Stimulated activated CD4-positive, alpha-beta T cell treated with anti-CD3 and anti-CD28 coated beads, Interleukin-1b, Interleukin-23, amount 100 ng/mL, for 1 hour (primary cell): ENCODE results near the gene MARCHF2.
"Not testable (repeated sequence)": the region's sequence is repeated elsewhere in the genome, so short reads cannot be mapped to it uniquely, and the experiment has no call there.

Source experiments
- DNase-seq, 2 donors: peaks; one replicate each; pipeline ENCODE4 v3.0.0-alpha.2; 2020; ENCODE audit warnings: low read depth in 2 of 2

Gene MARCHF2

DNA sequence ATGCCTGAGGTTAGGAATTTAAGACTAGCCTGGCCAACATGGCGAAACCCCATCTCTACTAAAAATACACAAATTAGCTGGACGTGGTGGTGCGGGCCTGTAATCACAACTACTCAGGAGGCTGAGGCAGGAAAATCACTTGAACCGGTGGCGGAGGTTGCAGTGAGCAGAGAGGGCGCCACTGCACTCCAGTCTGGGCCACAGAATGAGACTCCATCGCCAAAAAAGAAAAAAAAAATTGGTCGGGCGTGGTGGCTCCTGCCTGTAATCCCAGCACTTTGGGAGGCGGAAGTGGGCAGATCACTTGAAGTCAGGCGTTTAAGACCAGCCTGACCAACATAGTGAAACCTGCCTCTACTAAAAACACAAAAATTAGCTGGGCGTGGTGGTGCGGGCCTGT lies 2.4 kb upstream of the MARCHF2 start:
- not testable (repeated sequence) for DNase-seq

DNA sequence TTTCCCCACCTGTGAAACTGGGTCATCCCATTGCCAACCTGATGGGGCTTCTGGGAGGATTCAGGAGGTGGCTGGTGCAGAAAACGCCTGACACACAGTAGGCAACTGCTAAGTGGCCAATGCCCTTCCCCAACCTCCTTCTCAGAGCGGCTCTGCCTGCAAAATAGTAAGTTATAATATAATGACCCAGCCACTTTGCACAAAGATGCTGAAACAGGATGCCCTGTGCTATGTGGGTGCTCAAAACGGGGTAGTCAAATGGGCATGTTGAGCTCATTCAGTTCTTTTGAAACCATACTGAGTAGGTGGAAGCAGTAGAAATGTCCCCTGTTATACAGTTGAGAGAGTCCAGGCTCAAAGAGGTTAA lies 507 bp downstream of the MARCHF2 start:
- DNase-seq = no peak

DNA sequence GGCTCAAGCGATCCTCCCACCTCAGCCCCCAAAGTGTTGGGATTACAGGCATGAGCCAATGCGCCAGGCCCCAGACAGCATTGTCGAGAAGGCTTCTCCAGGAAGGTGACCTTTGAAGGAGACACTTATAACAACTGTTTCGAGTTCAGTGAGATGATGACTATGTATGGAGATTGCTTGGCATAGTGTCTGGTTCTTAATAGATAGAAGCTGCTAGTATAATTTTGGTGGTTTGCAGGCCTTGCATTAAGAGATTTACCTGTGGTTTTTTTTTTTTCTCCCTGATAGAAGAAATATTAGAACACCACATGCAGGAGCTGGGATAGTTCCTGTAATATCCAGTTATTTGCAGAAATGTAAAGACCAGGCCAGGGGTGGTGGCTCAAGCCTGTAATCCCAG lies 3.7 kb downstream of the MARCHF2 start:
- no peak for DNase-seq

DNA sequence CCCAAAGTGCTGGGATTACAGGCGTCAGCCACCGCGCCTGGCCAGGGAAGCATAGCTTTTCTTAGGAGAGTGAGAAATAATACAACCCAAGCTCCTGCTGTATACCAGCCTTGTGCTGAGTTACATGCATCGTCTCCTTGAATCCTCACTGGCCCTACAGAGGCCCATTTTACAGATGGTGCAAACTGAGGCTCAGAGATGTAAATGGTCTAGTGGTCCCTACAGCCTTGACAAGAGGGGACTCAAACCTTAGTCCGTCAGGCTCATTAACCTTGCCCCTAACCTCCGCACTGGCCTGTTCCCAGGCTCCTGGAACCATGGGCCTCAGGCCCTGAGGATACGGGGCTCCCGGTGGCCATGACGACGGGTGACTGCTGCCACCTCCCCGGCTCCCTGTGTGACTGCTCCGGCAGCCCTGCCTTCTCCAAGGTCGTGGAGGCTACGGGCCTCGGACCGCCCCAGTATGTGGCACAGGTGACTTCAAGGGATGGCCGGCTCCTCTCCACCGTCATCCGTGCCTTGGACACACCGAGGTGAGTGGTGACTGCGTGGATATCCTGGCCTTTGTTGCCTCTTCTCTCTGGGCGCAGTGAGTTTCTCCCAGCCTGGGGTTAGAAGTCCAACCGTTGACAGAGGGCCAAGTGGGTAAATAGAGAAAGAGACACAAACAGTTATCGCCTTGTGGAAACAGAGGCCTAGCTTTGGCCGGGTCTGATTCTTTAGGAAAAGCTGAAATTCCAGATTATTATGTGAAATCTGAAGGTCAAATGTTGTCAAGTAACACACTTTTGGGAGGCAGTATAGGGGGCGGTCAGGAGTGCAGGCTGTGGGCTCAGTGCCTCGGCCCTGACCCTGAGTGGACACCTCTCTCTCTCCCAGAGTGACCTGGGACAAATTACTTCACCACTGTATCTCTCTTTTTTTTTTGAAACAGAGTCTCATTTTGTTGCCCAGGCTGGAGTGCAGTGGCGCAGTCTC lies 8.7 kb downstream of the MARCHF2 start:
- DNase-seq = no peak

DNA sequence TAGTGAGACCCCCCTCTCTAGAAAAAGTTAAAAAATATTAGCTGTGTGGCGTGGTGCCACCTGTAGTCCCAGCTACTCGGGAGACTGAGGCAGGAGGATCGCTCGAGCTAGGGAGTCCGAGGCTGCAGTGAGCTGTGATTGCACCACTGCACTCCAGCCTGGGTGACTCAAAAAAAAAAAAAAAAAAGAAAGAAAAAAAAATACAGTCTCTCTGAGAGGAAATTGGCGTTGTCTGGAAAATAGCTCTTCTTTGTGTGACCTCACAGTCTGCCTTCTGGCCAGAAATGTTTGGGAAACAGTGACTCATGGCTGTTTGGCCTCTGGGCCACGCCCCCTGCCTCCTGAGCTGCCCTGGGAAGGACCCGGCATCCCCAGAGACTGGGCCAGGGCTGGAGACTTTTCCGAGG lies 10.7 kb downstream of the MARCHF2 start:
- DNase-seq = no peak

DNA sequence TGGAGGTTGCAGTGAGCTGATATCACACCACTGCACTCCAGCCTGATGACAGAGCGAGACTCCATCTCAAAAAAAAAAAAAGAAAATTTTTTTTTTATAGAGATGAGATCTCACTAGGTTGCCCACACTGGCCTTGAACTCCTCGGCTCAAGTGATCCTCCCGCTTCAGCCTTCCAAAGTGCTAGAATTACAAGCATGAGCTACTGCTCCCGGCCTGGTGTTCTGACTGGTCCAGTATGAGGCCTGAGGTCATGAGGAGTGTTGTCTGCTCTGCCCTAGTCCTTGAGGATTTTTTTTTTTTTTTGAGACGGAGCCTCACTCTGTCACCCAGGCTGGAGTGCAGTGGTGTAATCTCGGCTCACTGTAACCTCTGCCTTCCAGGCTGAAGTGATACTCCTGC lies 12.2 kb downstream of the MARCHF2 start:
- DNase-seq = not testable (repeated sequence)

DNA sequence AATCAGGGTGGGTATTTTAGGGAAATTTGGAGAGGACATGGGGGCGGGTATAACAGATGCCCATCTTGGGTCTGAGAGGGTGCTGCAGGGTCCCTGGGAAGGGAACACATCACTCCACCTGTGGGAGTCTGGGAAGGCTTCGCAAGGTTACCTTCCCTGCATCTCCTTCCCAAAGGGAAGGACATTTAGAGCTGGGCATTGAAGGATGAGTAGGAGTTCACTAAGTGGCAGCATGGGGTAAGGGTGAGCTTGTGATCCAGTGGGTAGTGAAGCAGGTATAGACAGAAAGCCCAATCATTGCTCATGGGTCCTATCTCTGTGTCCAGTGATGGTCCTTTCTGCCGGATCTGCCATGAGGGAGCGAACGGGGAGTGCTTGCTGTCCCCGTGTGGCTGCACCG lies 13.2 kb downstream of the MARCHF2 start:
- no peak for DNase-seq

DNA sequence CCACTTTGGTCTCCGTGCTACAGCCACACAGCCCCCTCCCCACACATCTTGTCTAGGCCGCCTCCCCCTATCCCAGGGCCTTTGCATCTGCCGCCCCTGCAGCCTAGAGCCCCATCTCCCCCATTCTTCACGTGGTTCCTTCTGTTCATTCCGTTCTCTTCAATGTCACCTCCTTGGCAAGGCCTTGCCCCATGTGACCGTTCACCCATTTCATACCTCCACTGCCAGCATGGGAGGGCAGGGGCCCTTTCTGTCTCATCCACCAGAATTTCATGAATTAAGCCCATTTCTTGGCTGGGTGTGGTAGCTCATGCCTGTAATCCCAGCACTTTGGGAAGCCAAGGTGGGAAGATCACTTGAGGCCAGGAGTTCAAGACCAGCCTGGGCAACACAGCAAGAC lies 15.9 kb downstream of the MARCHF2 start:
- no peak for DNase-seq

DNA sequence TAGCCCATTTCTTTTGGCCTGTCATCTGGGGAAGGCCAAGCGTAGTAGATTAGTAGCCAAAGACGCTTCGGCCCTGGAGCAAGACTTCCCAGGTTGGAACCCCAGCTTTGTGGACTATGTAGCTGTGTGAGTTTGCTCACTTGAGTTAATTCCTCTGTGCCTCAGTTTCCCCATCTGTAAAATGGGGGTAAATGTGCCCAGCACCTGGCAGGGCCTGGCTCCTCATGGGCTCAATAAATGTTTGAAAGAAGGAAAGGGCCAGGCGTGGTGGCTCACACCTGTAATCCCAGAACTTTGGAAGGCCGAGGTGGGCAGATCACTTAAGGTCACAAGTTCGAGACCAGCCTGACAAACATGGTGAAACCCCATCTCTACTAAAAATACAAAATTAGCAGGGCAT lies 16.7 kb downstream of the MARCHF2 start:
- DNase-seq = no peak

DNA sequence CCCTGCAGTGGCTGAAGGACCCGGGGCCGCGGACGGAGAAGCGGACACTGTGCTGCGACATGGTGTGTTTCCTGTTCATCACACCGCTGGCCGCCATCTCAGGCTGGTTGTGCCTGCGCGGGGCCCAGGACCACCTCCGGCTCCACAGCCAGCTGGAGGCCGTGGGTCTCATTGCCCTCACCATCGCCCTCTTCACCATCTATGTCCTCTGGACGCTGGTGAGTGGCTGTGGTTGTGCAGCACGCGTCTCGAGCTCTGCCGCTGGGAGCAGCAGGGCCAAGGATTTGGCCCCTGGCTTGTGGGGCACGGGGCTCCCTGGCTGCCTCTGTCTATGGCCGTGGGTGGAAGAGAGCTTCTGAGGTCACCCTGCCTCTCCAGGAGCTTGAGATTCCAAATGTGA lies 17.5 kb downstream of the MARCHF2 start:
- no peak for DNase-seq

DNA sequence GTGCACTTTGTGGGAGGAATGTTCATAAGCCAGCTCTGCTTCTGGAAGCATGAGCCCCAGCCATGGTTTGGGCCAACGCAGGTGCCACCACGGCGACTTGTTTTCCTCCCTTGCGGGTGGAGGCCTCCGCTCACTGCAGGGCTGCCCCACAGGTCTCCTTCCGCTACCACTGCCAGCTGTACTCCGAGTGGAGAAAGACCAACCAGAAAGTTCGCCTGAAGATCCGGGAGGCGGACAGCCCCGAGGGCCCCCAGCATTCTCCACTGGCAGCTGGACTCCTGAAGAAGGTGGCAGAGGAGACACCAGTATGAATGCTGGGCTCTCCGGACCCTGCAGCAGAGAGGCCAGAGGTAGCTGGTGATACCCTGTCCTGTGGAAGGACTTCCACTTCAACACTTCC lies 25.1 kb downstream of the MARCHF2 start:
- no peak for DNase-seq

DNA sequence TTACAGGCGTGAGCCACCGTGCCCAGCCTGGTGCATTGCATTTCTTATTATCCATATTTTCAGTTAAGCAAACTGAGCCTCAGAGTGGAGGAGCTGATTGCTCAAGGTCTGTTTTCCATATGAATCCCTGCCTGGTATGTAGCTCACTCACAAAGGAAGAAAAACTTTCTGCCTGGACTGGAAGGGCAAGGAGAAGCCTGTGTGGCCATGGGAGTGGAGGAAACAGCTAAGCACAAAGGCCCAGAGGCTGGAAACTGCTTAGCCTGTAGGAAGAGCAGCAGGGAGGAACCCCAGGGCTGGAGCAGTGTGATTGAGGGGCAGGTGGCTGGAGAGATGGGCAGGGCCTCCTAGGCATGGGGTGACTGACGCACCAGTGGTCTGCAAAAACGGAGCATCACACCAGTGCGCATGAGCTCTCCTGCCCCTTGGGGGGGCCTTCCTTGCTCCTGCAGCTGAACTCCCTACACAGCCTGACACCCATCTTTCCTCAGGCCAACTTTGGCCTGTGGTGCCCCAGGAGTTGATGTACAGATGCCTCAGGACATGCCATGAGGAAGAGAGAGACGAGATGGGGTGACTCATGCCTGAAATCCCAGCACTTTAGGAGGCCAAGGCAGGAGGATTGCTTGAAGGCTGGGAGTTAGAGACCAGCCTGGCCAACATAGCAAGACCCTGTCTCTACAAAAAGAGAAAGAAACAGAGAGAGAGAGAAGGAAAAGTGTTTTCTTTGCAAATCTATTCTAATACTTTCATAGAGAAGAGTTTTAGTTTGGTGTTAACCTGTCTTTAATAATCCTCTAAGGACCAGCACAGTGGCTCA lies 28.8 kb downstream of the MARCHF2 start:
- DNase-seq = no peak

DNA sequence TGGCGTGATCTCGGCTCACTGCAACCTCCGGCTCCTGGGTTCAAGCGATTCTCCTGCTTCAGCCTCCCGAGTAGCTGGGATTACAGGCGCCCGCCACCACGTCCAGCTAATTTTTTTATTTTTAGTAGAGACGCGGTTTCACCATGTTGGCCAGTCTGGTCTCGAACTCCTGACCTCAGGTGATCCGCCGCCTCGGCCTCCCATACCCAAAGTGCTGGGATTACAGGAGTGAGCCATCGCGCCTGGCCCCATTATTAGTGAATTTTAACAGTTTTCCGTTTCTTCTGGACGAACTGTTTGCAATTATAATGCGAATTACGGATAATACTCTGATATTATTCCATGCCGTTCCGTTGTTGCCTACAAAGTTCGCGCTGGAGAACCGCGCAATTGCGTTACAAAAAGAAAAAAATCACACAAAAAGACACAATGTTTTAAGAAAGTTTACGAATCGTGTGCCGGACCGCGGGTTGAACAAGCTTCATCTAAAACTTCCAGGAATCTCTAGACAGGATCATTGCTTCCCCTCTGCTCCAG lies 31.1 kb downstream of the MARCHF2 start:
- DNase-seq = not testable (repeated sequence)

DNA sequence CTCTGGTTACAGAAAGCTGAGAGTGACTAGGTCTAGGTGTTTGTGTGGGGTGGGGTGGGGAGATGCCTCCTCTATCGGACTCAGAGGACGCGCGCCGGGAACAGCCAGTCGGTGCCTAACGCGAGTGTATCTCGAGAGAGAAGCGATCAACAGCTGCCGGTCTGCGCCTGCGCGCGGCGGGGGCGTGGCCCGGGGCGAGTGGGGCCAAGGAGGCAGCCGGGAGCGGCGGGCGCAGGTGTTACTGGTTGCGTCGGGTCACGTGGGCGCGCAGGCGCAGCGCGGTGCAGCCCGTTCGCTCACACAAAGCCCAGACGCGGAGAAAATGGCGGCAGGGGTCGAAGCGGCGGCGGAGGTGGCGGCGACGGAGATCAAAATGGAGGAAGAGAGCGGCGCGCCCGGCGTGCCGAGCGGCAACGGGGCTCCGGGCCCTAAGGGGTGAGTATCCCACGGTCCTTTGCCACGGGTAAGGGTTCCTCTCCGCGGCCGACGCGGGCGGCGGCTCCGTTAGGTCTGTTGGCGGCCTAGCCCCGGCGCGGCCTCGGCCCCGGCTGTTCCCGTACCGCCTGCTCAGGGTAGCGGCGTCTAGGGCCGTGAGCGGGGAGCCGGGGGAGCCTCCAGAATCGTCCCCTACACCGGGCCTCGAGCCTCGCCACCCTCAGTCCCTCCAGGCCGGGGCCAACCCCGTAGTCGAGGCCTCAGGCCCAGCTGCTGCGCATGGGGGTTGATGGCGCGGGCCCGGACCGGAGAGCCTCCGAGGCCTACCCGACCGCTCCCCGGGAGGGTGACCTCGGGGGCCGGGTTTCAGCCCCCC lies 31.8 kb downstream of the MARCHF2 start, which contains the start of gene HNRNPM:
Gene HNRNPM, plus strand, starts transcription at position 299 of the 811 bp plus-strand sequence. Its CDS starts 24 bp downstream, at position 323.
- peak; percentile 100 for DNase-seq

DNA sequence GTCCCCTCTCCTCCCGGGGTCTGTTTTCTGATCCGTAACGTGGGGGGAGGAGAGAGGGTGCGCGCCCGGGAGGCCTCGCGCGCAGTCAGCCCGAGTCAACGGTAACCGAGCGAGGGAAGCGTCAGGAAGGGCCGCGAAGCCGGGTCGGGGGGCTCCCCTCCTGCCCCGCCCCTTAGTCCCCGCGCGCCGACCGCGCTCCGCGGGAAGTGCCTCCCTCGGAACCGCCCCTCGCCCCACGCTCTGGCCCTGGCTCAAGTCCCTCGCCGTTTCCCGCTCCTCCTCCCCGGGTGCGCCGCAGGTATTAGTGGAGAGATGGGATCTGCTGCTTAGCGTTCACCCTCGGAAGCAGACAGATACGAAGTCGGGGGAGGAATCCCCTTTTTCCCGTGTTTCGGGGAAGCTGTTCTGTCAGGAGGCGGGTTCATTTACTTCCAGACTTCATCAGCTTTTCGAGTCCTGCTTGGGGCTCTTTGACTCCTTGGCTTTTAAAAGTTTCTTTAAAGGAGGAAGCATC lies 32.4 kb downstream of the MARCHF2 start:
- DNase-seq = peak in 1 of 2 donors; percentile 21

DNA sequence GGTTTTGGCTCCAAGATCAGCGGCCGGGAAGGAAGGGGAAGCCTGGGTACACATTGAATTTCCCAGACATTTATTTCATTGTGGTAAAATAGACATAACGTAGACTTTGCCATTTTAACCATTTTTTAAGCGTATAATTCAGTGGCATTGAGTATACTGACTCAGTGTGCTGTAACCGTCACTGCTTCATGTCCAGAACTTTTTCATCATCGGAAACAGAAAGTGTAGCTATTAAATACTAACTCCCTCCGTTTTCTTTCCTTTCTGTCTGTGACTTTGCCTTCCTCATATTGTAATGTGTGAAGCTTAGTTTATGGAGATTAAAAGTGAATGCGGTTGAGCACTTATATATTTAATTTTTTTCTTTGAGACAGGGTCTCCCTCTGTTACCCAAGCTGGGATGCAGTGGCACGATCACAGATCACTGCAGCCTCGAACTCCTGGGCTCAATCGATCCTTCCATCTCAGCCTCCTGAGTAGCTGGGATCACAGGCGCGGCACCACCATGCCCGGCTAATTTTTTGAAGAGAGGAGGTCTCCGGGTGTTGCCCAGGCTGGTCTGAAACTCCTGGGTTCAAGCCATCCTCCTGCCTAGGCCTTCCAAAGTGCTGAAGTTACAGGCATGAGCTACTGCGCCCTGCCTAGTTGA lies 33.1 kb downstream of the MARCHF2 start:
- no peak for DNase-seq

DNA sequence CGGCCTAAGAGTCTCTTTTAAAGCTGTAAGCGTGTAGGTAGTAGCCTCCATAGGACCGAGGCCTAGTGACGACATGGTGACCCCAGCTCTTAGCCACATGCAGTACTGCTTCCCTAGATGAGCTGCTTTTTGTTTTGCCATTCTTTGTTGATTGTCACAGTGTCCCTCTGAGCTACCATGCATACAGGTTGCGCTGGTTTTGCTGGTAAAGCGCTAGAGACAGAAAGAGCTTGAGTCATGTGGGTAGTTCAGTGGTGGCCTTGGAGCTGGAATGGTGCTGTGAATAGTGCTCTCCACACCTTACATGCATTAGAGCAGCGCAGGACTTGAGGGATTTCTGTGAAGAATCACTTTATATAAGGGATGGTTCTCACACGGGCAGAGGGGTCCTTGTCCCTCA lies 36.7 kb downstream of the MARCHF2 start:
- DNase-seq = no peak

DNA sequence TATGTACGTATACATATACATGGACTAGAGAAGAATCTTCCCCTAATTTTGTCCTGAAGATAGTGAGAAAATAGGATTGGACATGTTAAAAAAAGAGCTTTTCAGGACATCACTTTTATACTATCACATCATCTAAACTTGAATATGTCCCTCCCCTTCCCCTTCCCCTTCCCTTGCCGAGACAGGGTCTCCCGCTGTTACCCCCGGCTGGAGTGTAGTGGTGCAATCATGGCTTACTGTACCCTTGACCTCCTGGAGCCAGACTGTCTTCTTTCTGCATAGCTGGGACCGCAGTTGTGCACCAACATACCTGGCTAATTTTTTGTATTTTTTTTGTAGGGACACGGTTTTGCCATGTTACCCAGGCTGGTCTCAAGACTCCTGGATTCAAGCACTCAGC lies 38.3 kb downstream of the MARCHF2 start:
- DNase-seq = no peak

DNA sequence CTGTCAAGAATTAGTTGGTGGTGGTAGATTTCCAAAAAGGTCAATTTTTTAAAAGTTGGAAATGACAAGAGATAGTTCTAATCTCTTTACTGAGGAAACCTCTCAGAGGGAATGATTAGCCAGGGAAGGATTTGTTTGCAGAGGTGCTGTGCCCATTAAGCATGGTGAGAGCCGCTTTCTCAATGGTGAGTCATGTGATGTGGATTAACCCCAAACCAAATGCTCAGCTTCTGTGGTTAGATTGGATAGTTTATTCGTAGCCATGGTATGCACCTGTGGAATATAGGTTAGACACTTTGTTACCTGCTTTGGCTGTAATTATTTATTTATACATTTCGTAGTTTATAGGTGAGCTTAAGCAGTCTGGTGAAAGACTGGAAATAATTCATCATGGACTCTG lies 38.8 kb downstream of the MARCHF2 start:
- no peak for DNase-seq

DNA sequence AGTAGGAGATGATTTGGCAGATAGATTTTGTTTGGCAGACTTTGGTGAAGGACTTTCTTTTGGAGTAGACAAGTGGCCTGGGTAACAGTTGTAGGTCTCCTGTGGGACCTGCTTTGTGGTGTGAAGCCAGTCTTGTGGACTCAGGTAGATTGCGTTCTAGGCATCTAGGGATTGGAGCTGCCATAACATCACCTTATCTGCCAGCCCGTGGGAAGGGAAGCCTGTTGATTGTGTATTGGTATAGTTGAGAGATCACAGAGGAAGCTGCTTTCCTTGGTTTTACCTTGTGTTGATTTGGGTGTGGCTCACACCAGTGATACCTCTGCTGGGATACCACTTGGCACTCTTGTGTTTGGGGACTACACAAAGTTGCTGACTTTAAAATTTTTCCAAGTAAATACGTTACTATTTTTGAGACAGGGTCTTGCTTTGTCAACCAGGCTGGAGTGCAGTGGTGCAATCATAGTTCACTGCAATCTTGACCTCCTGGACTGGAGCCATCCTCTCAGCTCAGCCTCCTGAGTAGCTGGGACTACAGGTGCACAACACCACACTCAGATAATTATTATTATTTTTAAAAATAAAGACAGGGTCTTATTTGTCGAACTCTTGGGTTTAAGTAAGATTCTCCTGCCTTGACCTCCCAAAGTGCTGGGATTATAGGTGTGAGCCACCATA lies 39.5 kb downstream of the MARCHF2 start:
- no peak for DNase-seq
